ENCODE measurements around the gene DIRAS1. TPM values are rescaled to one million over a fixed set of nuclear protein-coding genes. Genes with fewer than 3 reads are reported as not detected.

DIRAS1 gene
- total and polyA plus RNA-seq, 2 of the 8 experiments (the other 6 are each of a cell fraction or from before 2014, with no cell fraction given): 20.2 to 22.3 TPM

DNA sequence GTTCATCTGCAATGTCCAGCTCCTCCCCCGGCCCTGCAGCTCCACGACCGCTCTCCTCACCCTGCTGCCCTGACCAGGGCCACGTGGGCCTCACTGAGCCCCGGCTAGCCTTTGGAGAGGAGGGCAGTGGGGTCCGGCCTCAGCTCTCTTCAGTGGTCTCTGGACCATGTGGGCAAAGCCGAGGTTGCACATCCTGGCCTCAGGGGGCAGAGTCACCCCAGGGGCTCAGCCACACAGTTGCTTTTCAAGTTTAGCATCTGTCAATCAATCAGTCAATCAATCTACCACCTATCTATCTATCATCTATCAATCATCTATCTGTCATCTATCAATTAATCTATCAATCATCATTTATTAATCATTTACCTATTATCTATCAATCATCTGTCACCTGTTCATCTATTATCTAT lies 3.0 kb upstream of the DIRAS1 start:
- H3K79me2 ChIP-seq (ENCODE audit: control insufficient read depth in 1 of 2, insufficient read depth in 2 of 2, low read length in 2 of 2): no peaks in the 10 kb centered on the region
- no peak overlapping the region for H3K14ac ChIP-seq (ENCODE audit: insufficient read length)
- no peak overlapping the region for H2BK120ac ChIP-seq (replicated peaks; ENCODE audit: low read depth, low read length)
- H3K4ac ChIP-seq (replicated peaks; ENCODE audit: insufficient read length, low read depth, low read length): no peak overlapping the region
- DNase-seq (ENCODE audit: low read depth in 1 of 2, low spot score in 2 of 2) (no peak), FAIRE-seq (no peak)
- no peak overlapping the region for H3K4me2 ChIP-seq (ENCODE audit: insufficient read depth in 1 of 2, low read depth in 2 of 2, low read length in 2 of 2)
- H4K5ac ChIP-seq (ENCODE audit: insufficient read length, low read depth, low read length): no peak overlapping the region
- ChIA-PET POLR2A (ENCODE audit: partially characterized antibody) (interaction anchor here (0.7 to 2.0 kb wide), 7 partner anchors 8 to 248 kb away, joined by 3 to 6 read pairs (median 3); partner anchors contain the start of genes GADD45B and ZNF555), CTCF (ENCODE audit: partially characterized antibody) (interaction anchor here (0.8 to 3.2 kb wide), 5 partner anchors 11 to 88 kb away, joined by 3 to 16 read pairs (median 5); no protein-coding TSS in a partner anchor)
- H3K18ac ChIP-seq (ENCODE audit: extremely low read depth, low read length): no peak overlapping the region
- H3K36me3 ChIP-seq (ENCODE audit: control insufficient read depth in 2 of 4, insufficient read depth in 4 of 4, low read length in 3 of 4): no peaks in the 10 kb centered on the region
- no peak overlapping the region for H2BK20ac ChIP-seq (ENCODE audit: low read length)
- peaks cover 0 to 20% (median 6%) of the 10 kb centered on the region in 4 experiments; a peak in 6 of 7 replicates for H3K4me1 ChIP-seq (replicated peaks in 1 of 4; ENCODE audit: control insufficient read depth in 3 of 4, insufficient read depth in 4 of 4, low read length in 3 of 4)
- H2BK12ac ChIP-seq (ENCODE audit: low read depth, low read length): no peak overlapping the region
- no peak overlapping the region for H2BK5ac ChIP-seq (ENCODE audit: low read depth, low read length)
- H3K23me2 ChIP-seq (ENCODE audit: low read depth, low read length): peaks cover 12% of the 10 kb centered on the region; the same call in 1 of the 2 replicates
- no peak overlapping the region for H2AK5ac ChIP-seq (ENCODE audit: low read depth, low read length)
- no peak overlapping the region for H2BK15ac ChIP-seq (ENCODE audit: low read length)
- H3K23ac ChIP-seq (ENCODE audit: insufficient read length): no peak overlapping the region
- H4K91ac ChIP-seq (replicated peaks; ENCODE audit: insufficient read length, low read length): no peak overlapping the region
- H3K9me3 ChIP-seq (ENCODE audit: insufficient read depth in 2 of 2, low read depth in 1 of 2, low read length in 1 of 2): no peaks in the 10 kb centered on the region
- H3K79me1 ChIP-seq (ENCODE audit: low read depth, low read length): no peaks in the 10 kb centered on the region
- peaks cover 0 to 7% (median 3%) of the 10 kb centered on the region in 4 experiments; a peak in 4 of 7 replicates for H3K27me3 ChIP-seq (replicated peaks in 1 of 4; ENCODE audit: control insufficient read depth in 3 of 4, extremely low read depth in 1 of 4, insufficient read depth in 3 of 4, low read length in 3 of 4)
- H3K9ac ChIP-seq (replicated peaks in 1 of 4; ENCODE audit: extremely low read depth in 1 of 4, low read depth in 3 of 4, low read length in 3 of 4): no peak overlapping the region
- H3K4me3 ChIP-seq (ENCODE audit: extremely low read depth in 1 of 4, insufficient read depth in 2 of 4, low read depth in 3 of 4, low read length in 4 of 4): no peak overlapping the region
- peaks cover 0 to 2% of the 10 kb centered on the region in 2 experiments for H4K20me1 ChIP-seq (replicated peaks in 1 of 2; ENCODE audit: control insufficient read depth in 1 of 2, insufficient read depth in 2 of 2, low read length in 2 of 2)
- no peak overlapping the region for H2AFZ ChIP-seq (ENCODE audit: low read length)
- TF ChIP-seq, protein P1, sequence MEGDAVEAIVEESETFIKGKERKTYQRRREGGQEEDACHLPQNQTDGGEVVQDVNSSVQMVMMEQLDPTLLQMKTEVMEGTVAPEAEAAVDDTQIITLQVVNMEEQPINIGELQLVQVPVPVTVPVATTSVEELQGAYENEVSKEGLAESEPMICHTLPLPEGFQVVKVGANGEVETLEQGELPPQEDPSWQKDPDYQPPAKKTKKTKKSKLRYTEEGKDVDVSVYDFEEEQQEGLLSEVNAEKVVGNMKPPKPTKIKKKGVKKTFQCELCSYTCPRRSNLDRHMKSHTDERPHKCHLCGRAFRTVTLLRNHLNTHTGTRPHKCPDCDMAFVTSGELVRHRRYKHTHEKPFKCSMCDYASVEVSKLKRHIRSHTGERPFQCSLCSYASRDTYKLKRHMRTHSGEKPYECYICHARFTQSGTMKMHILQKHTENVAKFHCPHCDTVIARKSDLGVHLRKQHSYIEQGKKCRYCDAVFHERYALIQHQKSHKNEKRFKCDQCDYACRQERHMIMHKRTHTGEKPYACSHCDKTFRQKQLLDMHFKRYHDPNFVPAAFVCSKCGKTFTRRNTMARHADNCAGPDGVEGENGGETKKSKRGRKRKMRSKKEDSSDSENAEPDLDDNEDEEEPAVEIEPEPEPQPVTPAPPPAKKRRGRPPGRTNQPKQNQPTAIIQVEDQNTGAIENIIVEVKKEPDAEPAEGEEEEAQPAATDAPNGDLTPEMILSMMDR (IDR thresholded peaks at IDR 0.05; ENCODE audit: control extremely low read depth in 1 of 3, insufficient read depth in 1 of 3, low read depth in 1 of 3, low read length in 3 of 3): peak in 2 of 3 experiments; percentile 39 to 40; a peak in 2 of 4 replicates
- no peak for TF ChIP-seq CREB1 (IDR thresholded peaks at IDR 0.05)
- no peak for TF ChIP-seq SUZ12 (IDR thresholded peaks at IDR 0.05; ENCODE audit: low read length)
- no peak for TF ChIP-seq BCL11A (IDR thresholded peaks at IDR 0.05; ENCODE audit: low read depth in 2 of 2, low read length in 2 of 2)
- no peak for TF ChIP-seq NRF1 (IDR thresholded peaks at IDR 0.05; ENCODE audit: low read depth, low read length)
- TF ChIP-seq NANOG (IDR thresholded peaks at IDR 0.05; ENCODE audit: insufficient read depth, low read depth, low read length, poor library complexity, severe bottlenecking): no peak
- peak; percentile 4 to 7; a peak in 1 of 4 replicates for TF ChIP-seq RAD21 (IDR thresholded peaks at IDR 0.05 in 1 of 2, conservative IDR thresholded peaks at IDR 0.05 in 1 of 2; ENCODE audit: low read depth in 2 of 2, low read length in 2 of 2)
- TF ChIP-seq BACH1 (IDR thresholded peaks at IDR 0.05; ENCODE audit: low read length): no peak
- no peak for TF ChIP-seq RXRA (IDR thresholded peaks at IDR 0.05; ENCODE audit: insufficient read depth, low read depth, low read length)
- no peak overlapping the region for H3K56ac ChIP-seq (replicated peaks; ENCODE audit: insufficient read length, low read depth, low read length)
- no peak overlapping the region for H4K8ac ChIP-seq (ENCODE audit: extremely low read depth, insufficient read depth, low read length)
- no peak overlapping the region for H3K27ac ChIP-seq (ENCODE audit: low read depth, low read length)
- WGBS, 2 experiments (ENCODE audit: extremely low coverage in 1 of 2, insufficient coverage in 1 of 2, insufficient read length in 1 of 2, insufficient replicate concordance in 2 of 2, low coverage in 1 of 2, low lambda C conversion rate in 2 of 2, missing lambda C conversion rate in 1 of 2): 73% methylated on average over 7 of the region's 7 CpGs; no CpG with 5 or more reads in 1 of the 2 experiments

All from H1 (cell line).